NOMO-1 treated with dmso at 0.1 percent for 144 hours (cell line): Measurements from ENCODE around the gene GRHL3.

Source experiments
- DNase-seq: peaks from one replicate; lab custom pipeline; 2025; ENCODE audit not compliant: unreplicated experiment; lab: John Stamatoyannopoulos, UW

GRHL3 gene

GRCh38 chr1:24366707-24367106, 47.5 kb downstream of the GRHL3 start:
- DNase-seq: no peak

- DNase-seq: no peak
Measured at GRCh38 chr1:24369199-24369598, 50.0 kb downstream of the GRHL3 start.

GRCh38 chr1:24369801-24370200, 50.6 kb downstream of the GRHL3 start:
- no peak for DNase-seq

GRCh38 chr1:24373044-24373443, 53.9 kb downstream of the GRHL3 start:
- no peak for DNase-seq

- DNase-seq: no peak
Measured at GRCh38 chr1:24373710-24374109, 54.6 kb downstream of the GRHL3 start.

- no peak for DNase-seq
Measured at GRCh38 chr1:24374891-24375786, 56.0 kb downstream of the GRHL3 start.

- no peak for DNase-seq
Measured at GRCh38 chr1:24379733-24380315, 60.7 kb downstream of the GRHL3 start.

- DNase-seq: no peak
Measured at GRCh38 chr1:24380508-24380907, 61.4 kb downstream of the GRHL3 start.

- no peak for DNase-seq
Measured at GRCh38 chr1:24381256-24381655, 62.1 kb downstream of the GRHL3 start.

- no peak for DNase-seq
Measured at GRCh38 chr1:24382165-24382577, 63.0 kb downstream of the GRHL3 start.

- DNase-seq: no peak
Measured at GRCh38 chr1:24383381-24383940, 64.3 kb downstream of the GRHL3 start.

- peak; percentile 51 for DNase-seq
Measured at GRCh38 chr1:24384251-24385090, 65.3 kb downstream of the GRHL3 start.

- no peak for DNase-seq
Measured at GRCh38 chr1:24385160-24385940, 66.2 kb downstream of the GRHL3 start.

- no peak for DNase-seq
Measured at GRCh38 chr1:24386241-24386640, 67.1 kb downstream of the GRHL3 start.

GRCh38 chr1:24386931-24387330, 67.8 kb downstream of the GRHL3 start:
- DNase-seq: no peak

GRCh38 chr1:24387636-24388175, 68.5 kb downstream of the GRHL3 start:
- DNase-seq: no peak

GRCh38 chr1:24388331-24388885, 69.3 kb downstream of the GRHL3 start:
- no peak for DNase-seq

- DNase-seq: no peak
Measured at GRCh38 chr1:24389231-24389678, 70.1 kb downstream of the GRHL3 start.

GRCh38 chr1:24390924-24391782, 72.0 kb downstream of the GRHL3 start:
- peak; percentile 71 for DNase-seq
